Cardiac muscle cell (in vitro differentiated cells and primary cell): ENCODE data around the gene SLC39A13. TPM values are rescaled to one million over a fixed set of nuclear protein-coding genes. Genes with fewer than 3 reads are reported as not detected.

ENCODE experiments used
- DNase-seq, 2 donors: peaks; one replicate each; pipeline versions ENCODE4 v3.0.0 to v3.0.0-alpha.2; 2010 to 2017; ENCODE audit warnings: low read depth in 1 of 2, low spot score in 1 of 2
- H3K27ac ChIP-seq: fragments of 200-600 bp; sonication (generic); 2 replicates; pipeline ENCODE4 v1.5.1; 2016
- H3K27me3 ChIP-seq: fragments of 200-600 bp; sonication (generic); 2 replicates; pipeline ENCODE4 v1.6.0; 2016; ENCODE audit warnings: control low read depth
- H3K36me3 ChIP-seq: fragments of 200-600 bp; sonication (generic); 2 replicates; pipeline ENCODE4 v1.5.1; 2016; ENCODE audit warnings: control low read depth
- H3K4me1 ChIP-seq: fragments of 200-600 bp; sonication (generic); 2 replicates; pipeline ENCODE4 v1.8.1; 2017; ENCODE audit warnings: low read depth, mild to moderate bottlenecking, mixed run types
- H3K4me3 ChIP-seq: fragments of 200-600 bp; sonication (generic); 2 replicates; pipeline ENCODE4 v1.5.1; 2016; ENCODE audit warnings: mild to moderate bottlenecking
- H3K9me3 ChIP-seq: fragments of 200-600 bp; sonication (generic); 2 replicates; pipeline ENCODE4 v1.5.1; 2017; ENCODE audit warnings: low read depth, mild to moderate bottlenecking, control low read depth
- CTCF ChIP-seq: IDR thresholded peaks from 2 replicates; pipeline ENCODE4 v1.5.1; 2012; ENCODE audit warnings: low read depth, mild to moderate bottlenecking, low read length
- polyA plus RNA-seq: library from polyadenylated mRNA; unstranded; fragments of >200 nt; fragmentation: Nextera tagmentation; extraction: Ambion mirVana; gene quantifications from 2 replicates; pipeline ENCODE4 v1.2.1, GENCODE V29; 2016
- total RNA-seq: library from RNA; depleted of rRNA; stranded (reverse); fragments of >200 nt; gene quantifications from 2 replicates; pipeline ENCODE4 v1.2.3, GENCODE V29; 2016

SLC39A13 gene
- total and polyA plus RNA-seq, 2 experiments from 2014 or later: 71.7 to 86.6 TPM

DNA sequence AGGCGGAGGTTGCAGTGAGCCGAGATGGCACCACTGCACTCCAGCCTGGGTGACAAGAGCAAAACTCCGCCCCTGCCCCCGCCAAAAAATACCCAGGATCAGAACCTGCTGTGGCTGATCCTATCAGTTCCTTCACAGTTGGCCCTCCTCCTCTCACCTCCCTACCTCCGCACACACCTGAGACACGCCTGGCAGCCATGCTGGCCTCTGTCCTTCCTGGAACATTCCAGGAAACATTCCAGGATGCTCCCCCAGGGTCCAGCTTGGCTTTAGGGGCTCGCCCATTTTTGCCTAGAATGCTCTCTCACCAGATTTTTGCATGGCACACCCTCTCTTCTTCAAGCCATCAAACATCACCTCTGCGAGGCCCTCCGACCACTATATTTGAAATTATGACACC is 38.4 kb downstream of the SLC39A13 start:
- DNase-seq: no peak
- Histone ChIP-seq H3K36me3 (no peaks in the 10 kb centered on the region), H3K9me3 (no peaks in the 10 kb centered on the region), H3K27me3 (no peaks in the 10 kb centered on the region), H3K4me3 (no peak overlapping the region), H3K4me1 (no peaks in the 10 kb centered on the region), H3K27ac (no peak overlapping the region)
- TF ChIP-seq CTCF: no peak

- no peaks in the 10 kb centered on the region for H3K9me3 ChIP-seq
- no peaks in the 10 kb centered on the region for H3K27me3 ChIP-seq
- TF ChIP-seq CTCF: no peak
- H3K27ac ChIP-seq: no peak overlapping the region
- no peaks in the 10 kb centered on the region for H3K36me3 ChIP-seq
- H3K4me1 ChIP-seq: no peaks in the 10 kb centered on the region
- DNase-seq: no peak
- no peak overlapping the region for H3K4me3 ChIP-seq
These were observed 39.5 kb downstream of the SLC39A13 start for GRCh38 chr11:47447906-47448305.

- no peaks in the 10 kb centered on the region for H3K27me3 ChIP-seq
- no peak for TF ChIP-seq CTCF
- H3K4me1 ChIP-seq: no peaks in the 10 kb centered on the region
- H3K36me3 ChIP-seq: no peaks in the 10 kb centered on the region
- DNase-seq: no peak
- no peaks in the 10 kb centered on the region for H3K9me3 ChIP-seq
- no peak within 1 kb of the TSS for H3K27ac ChIP-seq
- no peak within 1 kb of the TSS for H3K4me3 ChIP-seq
These were observed 40.4 kb downstream of the SLC39A13 start, which contains the start of gene RAPSN for GRCh38 chr11:47448566-47449427. Gene RAPSN (minus strand): TSS chr11:47449136. CDS start chr11:47448964, 172 bp downstream.

GRCh38 chr11:47449541-47449940 is 41.2 kb downstream of the SLC39A13 start:
- Histone ChIP-seq H3K9me3 (no peaks in the 10 kb centered on the region), H3K4me1 (no peaks in the 10 kb centered on the region), H3K27me3 (no peaks in the 10 kb centered on the region), H3K4me3 (no peak overlapping the region), H3K36me3 (no peaks in the 10 kb centered on the region), H3K27ac (no peak overlapping the region)
- TF ChIP-seq CTCF: no peak
- DNase-seq: no peak

DNA sequence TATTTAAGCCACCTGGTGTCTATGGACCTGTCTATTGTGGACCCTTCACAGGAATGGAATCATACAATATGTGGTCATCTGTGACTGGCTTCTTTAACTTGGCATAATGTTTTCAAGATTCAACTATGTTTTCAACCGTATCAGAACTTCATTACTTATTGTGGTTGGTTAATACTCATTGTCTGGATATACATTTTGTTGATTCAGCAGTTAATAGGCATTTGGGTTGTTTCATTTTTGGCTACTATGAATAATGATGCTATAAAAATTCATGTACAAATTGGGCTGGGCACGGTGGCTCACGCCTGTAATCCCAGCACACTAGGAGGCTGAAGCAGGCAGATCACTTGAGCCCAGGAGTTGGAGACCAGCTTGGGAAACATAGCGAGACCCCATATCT is 43.0 kb downstream of the SLC39A13 start:
- no peak for TF ChIP-seq CTCF
- DNase-seq: no peak

More for the DNA sequence above, 43.0 kb downstream of the SLC39A13 start:
- Histone ChIP-seq H3K4me1 (no peaks in the 10 kb centered on the region), H3K27me3 (no peaks in the 10 kb centered on the region), H3K36me3 (no peaks in the 10 kb centered on the region), H3K4me3 (no peak overlapping the region), H3K9me3 (no peaks in the 10 kb centered on the region), H3K27ac (no peak overlapping the region)
